Endometrial microvascular endothelial cells (primary cell): ENCODE results near the gene SH3RF3. TPM values are rescaled to one million over a fixed set of nuclear protein-coding genes. Genes with fewer than 3 reads are reported as not detected.

ENCODE experiments used
- in situ Hi-C: cut with HindIII; loops from 2 replicates; pipeline ENCODE4 v1.10.0; 2017; ENCODE audit warnings: low sequenced_read_pairs, low pct_unique_long_range_greater_than_20kb; ENCODE audit errors: inconsistent ontology term
- total RNA-seq: library from RNA; depleted of rRNA; stranded (reverse); fragments of >200 nt; gene quantifications from one replicate; pipeline ENCODE4 v1.2.3, GENCODE V29; 2015; ENCODE audit errors: inconsistent ontology term

Gene SH3RF3
- total RNA-seq, 1 donor from 2014 or later = 11.7 TPM

DNA sequence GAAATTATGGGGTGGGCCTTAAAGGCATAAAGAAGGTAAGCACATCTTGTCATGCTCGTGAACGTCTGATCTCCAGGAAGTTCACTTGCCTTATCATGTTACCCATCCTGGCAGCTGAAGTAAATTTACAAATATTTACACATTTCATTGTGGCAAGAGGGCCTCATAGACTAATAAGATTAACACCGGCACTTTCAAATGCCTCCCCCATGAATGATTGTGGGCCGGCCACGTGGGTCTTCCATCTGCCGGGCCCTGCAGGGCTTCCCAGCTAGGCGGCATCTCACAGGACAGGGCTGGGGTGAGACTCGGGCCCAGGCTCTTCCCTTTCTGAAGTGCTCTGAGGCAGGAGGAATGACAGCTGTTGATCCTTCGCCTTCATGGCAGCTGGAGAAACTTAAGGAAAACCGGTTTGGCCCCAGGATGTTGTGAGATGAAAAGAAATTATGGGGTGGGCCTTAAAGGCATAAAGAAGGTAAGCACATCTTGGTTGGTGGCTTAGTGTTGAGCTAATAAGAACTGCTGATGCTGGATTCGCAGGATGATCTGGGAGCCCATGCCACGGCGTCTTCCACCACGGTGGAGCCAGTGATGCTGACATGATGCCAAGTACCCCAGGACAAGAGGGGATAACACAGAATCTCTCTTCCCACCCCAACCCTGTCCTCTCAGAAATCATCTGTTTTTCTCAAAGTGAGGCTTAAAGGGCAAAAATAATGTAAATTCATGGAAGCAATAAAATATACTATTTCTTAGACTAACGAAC, 308.5 kb downstream of the SH3RF3 start:
- in situ Hi-C loops = no loop called here

DNA sequence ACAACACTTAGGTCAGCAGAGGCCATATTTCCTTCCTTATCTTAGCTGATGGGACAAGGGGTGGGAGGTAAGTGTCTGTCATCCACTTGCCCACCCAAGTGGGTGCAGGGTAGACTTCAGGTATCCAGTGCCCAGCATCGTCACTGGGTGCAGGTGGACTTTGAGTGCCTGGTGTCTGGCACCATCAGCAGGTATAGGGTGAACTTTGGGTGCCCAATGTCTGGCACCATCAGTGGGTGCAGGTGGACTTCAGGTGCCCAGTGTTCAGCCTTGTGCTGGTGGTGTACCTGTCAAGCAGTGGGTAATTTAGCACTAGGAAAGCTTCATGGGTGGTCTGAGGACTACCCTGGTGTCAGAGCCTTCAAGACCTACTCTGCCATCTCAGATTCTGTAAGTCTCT, 309.1 kb downstream of the SH3RF3 start:
- in situ Hi-C loops = no loop called here

DNA sequence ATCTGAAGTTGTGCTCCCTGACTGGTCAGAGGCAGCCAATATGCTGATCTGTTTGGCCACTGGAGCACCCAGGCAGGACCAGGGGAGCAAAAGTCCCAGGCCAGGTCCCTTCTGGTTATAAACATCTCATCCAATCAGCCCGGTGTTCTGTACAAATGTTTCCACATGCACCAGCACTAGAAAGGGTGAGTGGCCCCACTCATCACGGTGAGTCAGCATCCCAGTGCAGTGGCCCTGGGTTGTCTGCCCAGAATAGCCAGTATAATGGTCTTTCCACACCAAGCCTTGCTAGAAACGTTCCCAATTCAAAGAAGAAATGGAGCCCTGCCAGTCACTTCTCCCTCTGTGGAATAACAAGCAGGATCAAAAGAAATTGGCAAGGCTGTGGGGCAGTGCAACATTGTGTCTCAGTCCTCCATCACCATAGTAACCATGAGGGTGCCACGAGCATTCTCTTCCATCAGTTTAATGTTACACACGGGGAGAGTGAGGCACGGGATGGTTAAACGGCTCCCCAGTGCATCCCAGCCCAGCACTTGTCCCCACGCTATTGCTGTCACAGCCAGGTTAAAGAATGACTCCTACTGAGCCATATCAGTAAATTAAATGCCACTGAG, 309.9 kb downstream of the SH3RF3 start:
- in situ Hi-C loops = no loop called here

DNA sequence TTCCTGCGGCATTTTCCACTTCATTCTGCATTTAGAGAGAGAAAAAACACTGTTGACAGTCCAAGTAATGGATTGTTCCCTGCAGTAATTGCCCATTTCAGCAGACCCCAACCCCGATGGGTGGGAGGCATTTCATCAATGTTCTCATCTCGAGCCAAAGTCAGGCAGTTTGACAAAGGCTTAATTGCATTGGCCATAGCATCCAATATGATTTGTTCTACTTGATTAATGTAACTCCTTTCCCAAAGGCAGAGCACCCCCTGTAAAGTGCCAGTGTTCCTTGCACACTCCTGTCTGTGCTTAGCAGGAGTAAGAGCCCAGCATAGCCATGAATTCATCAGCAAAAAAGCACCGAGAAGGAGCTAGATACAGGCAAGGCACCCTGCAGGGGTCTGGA, 310.4 kb downstream of the SH3RF3 start:
- in situ Hi-C loops = no loop called here

DNA sequence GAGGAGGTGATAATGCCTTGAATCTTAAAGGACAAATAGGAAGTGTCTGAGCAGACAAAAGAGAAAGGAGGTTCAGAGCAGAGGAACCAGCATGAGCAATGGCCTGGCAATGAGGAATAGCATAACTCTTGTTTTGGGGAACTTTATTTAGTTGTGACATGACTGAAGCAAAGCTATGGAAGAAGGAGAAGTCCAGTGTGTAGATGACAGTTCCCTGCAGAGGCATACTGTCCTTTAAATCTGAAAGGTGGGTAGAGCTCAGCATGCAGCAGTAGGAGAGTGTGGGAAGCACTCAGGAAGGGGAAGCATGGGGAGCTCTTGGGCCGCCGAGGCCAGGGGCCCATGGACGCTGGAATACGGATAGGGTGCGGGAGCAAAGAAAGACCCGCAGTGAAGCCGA, 311.0 kb downstream of the SH3RF3 start:
- in situ Hi-C loops = no loop called here

DNA sequence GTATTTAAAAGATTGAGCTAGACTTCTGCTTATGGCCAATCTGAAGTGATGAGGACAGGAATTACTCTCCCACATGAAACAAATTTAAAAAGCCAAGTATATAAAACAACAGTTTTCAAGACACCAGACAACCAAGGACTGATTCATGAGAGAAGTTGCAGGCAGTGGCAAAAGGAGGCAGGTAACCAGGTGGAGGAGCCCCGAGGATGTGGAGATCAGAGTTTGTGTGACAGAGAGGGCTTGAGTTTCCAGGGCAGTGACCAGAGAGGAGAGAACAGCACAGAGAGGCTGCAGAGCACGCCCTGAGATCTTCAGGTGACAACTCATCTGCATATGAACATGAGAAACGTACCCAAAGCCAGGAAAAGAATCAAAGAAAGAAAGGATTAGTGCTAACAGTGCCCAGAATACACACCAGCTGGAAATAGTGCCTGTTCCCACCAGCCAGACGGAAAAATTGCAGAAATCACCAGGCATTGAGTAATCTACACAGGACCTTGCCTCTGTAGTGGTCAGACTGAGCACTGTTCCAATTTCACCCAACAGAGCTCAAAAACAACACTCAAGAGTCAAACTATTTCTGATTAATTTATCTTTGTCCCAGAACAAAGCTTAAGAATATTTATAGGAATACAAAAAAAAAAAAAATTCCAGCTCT, 311.6 kb downstream of the SH3RF3 start:
- in situ Hi-C loops = no loop called here

DNA sequence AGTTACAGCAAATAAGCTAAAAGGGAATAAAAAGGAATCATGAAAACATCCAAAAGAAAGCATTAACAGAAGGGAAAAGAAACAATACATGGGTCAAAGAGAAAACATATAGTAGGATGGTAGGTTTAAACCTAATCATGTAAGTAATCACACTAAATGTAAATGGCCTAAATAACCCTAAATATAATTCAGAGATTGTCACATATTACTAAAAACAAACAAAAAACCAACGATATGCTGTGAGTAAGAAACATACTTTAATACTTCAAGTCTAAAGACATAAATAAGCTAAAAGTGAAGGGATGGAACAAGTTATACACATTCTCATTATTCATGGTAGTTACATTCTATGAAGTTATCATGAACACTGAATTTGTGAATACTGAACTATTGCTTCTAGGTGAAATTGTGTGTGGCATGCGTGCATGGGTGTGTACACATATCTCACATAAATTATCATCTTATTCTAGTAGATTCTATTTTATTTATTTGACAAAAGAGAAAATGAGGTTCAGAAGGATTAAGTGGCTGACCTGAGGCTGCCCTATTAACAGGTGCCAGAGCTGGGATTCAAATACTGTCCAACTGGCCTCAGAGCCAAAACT, 313.8 kb downstream of the SH3RF3 start:
- in situ Hi-C loops = no loop called here

DNA sequence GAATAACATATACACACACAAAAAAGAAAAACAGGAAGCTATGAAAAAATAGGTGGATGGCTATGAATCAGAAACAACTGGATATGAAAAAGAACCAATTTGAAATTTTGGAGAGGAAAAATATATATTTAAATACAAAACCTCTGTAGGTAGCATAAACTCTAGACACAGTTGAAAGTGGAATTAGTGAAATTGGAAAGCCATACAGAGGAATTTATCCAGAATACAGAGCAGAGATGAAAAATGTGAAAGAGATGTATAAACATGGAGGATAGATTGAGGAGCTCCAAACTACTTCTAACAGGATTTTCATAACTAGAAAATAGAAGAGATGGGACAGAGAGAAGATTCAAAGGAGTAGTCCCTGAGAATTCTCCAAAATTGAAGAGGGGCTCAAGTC, 315.9 kb downstream of the SH3RF3 start:
- in situ Hi-C loops = no loop called here

DNA sequence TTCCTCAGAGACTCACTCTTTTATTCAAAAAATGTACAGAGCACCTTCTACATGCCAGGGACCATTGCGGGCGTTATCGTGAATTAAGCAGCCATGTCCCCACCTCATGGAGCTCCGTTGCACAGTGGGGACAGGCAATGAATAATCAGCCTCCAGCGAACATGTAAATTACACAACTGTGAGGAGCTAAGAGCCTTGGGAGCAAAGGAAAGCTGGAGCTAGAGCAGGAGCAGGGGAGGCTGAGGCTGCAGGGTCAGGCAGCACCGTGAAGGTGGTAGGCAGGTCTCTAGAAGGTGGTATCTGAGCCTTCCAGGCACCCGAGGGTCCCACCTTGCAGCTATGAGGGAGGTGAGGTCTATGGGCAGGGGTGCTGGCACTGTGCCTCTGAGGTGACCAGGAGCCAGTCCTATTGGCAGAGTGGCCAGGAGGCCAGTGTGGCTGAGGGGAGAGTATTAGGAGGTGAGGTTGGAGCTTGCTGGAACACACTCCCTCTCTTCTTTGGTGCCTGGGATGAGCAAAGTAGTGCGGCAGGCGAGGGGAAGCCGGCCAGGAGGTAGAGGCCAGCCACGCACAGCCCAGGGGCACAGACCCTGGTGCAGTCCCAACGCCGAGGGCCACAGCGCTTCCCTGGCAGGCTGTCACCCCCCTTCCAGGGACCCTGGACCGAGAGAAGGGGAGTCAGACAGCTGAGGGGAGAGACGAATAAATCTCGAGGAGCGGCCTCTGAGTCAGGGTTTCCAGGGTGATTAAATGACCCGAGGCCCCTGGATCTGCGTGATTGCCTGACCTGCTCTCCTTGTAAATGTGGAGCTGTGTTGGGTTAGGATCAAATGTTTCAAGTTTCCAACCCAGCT, 317.5 kb downstream of the SH3RF3 start:
- in situ Hi-C loops = no loop called here

DNA sequence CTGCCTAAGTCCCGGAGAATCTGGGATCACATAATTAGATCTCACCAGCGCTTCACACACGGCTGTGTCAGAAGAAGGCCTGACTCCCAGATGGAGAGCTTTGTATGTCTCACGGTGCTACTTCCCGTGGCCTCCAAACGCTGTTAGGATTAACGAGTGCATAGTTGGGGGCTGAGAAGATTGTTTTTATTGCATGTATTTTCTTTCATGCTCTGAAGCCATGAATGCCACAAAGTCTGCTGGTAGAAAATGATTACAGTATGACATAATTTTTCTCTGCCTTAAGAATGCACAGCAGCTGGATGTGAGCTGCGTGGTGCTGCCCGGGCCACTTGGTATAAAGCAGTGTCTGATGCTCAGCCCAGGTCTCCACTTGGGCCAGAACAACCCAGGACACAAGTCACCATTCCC, 318.3 kb downstream of the SH3RF3 start:
- in situ Hi-C loops = no loop called here

DNA sequence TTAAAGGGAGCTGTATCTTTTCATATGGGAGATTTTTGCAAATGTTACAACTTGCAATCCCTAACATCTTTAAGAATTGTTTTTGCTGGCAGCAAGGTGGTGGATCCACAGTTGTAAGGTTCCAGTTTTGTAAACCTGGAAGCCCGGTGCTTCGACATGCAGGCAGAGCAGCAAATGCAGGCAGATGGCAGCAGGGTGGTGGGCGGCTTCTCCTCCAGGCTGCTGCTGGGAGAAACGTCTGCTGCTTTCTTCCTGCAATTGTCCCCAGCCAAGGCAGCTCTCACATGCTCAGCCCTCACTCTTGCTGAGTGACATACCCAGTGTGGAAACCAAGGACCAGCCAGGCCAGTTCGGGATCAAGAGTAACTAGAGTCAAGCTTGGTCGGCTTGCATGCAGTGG, 318.8 kb downstream of the SH3RF3 start:
- in situ Hi-C loops = no loop called here

DNA sequence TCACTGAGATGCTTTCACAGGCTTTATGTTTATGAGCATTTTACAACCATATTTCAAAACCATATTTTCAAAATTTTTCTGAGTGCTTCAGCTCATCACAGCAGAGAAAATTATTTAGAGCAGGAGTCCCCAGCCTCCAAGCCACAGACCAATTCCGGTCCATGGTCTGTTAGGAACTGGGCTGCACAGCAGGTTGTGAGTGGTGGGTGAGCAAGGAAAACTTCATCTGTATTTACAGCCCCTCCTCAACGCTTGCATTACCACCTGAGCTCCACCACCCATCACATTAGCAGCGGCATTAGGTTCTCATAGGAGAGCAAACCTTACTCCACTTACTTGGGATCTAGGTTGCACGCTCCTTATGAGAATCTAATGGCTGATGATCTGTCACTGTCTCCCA, 319.2 kb downstream of the SH3RF3 start:
- in situ Hi-C loops = no loop called here

DNA sequence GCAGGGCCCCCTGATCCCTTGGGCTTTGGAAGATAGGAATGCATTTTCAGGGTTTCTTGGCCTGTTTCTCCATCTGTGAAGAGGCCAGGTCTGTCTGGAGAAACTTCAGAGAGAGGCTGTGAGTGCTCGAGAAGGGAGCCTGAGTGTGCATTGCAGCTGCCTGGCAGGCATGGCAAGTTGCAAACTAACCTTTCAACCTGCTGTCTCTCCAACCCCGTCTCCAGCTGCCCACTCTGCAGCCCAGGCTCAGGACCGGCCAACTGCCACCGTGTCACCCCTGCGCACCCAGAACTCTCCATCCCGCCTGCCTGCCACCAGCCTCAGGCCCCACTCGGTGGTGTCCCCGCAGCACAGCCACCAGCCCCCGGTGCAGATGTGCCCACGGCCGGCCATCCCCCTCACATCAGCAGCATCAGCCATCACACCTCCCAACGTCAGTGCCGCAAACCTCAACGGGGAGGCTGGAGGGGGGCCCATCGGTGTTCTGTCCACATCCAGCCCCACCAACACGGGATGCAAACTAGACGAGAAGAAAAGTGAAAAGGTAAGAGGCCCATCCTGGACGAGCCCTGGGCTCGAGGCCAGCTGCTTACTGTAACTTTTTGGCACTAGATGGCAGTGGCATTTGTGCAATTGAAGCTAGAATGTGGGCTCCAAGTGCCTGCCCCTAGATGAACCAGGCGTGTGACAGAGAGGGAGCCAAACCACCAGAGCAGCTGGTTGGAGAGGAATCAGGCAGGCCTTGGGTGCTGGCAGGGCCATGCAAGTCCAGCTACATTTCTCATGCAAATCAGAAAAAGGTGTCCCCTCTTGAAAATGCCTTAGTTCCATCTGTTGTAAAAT, 320.2 kb downstream of the SH3RF3 start:
- in situ Hi-C loops = no loop called here

DNA sequence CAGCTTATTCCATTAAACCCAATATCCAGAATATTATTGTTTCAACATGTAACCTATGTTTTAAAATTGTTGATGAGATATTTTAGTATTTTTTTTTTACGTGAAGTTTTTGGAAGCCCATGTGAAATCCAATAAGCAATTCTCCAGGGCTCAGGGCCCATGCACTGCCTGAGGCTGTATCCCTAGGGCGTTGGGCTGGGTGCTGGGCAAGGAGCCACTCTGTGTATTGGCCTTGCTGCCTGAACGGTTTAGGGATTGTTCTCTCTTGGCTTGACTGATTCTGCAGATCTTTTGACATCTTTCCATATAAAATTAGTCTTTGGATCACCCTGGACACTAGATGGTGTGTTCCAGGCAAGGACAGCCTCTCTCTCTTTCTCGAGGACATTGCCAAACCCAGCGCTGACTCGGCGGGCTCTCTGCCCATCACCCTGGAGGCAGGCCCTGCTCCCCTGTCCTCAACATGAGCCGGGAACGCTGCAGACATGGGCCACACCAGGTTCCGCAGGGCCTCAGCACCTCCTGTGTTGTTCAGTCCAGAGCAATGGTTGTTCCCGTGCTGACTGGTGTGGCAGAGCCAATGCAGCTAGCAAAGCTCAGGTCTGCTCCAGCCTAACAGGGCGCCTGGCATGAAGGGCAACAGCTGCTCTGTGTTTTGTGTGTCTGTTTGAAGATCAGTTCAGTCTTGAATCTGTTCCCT, 321.7 kb downstream of the SH3RF3 start:
- in situ Hi-C loops = no loop called here

DNA sequence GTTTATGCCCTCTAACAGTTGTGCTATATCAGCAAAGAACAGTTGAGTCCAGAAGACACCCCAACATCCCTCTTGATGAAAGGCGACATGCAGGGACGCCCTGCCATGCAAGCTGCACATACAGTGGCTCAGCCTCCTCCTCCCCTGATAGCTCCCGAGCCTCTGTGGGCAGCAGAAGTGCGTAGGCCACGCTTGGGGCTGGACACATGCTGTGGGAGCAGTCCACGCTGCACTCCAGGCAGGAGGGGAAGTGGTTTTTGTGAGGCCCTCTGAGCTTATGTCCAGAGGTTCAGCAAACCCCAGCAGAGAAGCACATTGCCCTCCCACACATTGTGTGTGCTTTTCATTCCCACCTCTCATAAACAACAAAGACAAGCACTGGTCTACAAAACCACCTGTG, 322.7 kb downstream of the SH3RF3 start:
- in situ Hi-C loops = no loop called here

DNA sequence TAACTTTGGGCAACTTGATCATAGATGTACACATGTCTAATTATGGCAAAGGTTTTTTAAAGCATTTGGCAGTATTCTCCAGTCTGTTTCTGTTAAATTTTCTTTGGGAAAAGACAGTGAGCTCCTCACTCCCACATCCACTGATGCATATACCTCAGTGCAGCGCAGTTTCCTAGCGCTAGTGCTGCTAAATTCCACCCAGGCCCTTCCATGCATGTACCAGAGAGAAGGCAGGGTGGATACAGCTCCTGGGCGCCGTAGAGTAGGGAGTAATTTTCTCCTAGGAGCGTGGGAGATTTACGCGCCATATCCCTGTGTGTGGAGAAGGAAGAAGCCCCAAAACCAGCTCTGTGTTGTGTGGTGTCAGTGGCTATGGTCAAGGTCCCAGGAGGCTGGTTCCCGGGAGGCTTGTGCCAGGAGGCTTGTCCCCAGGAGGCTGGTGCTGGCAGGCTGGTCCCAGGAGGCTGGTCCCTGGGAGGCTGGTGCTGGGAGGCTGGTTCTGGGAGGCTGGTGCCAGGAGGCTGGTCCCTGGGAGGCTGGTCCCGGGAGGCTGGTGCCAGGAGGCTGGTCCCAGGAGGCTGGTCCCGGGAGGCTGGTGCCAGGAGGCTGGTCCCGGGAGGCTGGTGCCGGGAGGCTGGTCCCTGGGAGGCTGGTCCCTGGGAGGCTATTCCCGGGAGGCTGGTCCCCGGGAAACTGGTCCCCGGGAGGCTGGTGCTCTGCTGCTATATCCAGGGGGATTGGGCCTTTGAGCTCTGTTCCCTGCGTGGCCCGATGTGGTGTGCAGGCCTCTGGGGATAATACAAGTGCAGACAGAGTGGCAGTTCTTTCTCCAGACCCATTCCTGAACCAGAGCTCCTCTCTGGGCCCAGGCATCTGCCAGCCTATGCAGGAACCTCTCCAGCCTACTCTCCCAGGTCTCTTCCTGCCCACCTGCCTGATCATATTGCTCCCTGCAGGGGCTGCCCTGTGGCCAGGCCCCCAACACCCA, 323.6 kb downstream of the SH3RF3 start:
- in situ Hi-C loops = no loop called here
